Body of pancreas (tissue), 4 donors: ENCODE results near the gene SPRED3.

Experiments
- CTCF ChIP-seq, 7 experiments: fragments of 450-650 bp in 4 of 7; fragments of 200-600 bp in 3 of 7; sonication (generic) in 3 of 7; IDR thresholded peaks; one replicate each; pipeline ENCODE4 v1.5.1; 2016 to 2019; ENCODE audit warnings: antibody characterized with exemption in 7 of 7
- POLR2A ChIP-seq, 3 donors: fragments of 450-650 bp; IDR thresholded peaks; one replicate each; pipeline ENCODE4 v1.6.1; 2016; ENCODE audit warnings: antibody characterized with exemption in 3 of 3, mild to moderate bottlenecking in 2 of 3

GRCh38 chr19:38350883-38351282 is 37.6 kb upstream of the SPRED3 start:
- TF ChIP-seq CTCF (IDR thresholded peaks at IDR 0.05) (no peak), POLR2A (IDR thresholded peaks at IDR 0.05) (no peak)
